Effector CD4-positive, alpha-beta T cell (primary cell): ENCODE results near the gene LAPTM4A.

Source experiments
- DNase-seq: peaks from one replicate; pipeline ENCODE4 v3.0.0-alpha.2; 2020

LAPTM4A gene

DNA sequence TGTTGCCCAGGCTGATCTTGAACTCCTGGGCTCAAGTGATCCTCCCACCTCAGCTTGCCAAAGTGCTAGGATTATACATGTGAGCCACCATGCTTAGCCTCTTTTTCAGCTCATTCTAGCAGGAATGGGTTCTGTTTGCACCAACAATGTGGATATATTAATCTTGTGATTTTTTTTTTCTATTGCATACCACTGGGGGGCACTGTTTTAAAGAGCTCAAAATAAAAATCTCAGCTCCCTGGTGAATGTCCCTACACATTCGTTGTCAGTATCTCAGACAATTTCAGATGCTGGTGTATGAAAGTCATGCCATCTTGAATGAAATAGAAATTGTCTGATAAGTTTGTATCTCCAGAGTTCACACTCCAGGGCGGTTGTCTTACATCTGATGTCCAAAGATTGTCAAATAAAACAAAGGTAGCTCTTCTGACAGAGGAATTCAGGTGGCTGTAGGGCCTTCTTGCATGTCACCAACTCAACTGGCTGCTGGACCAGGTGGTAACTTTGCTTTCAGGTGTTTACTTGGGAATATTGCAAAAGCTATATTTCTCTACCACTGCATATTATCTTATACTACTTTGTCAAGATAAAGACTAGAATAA is 35.8 kb downstream of the LAPTM4A start:
- no peak for DNase-seq

GRCh38 chr2:20013126-20013849 is 38.1 kb downstream of the LAPTM4A start:
- DNase-seq: no peak

DNA sequence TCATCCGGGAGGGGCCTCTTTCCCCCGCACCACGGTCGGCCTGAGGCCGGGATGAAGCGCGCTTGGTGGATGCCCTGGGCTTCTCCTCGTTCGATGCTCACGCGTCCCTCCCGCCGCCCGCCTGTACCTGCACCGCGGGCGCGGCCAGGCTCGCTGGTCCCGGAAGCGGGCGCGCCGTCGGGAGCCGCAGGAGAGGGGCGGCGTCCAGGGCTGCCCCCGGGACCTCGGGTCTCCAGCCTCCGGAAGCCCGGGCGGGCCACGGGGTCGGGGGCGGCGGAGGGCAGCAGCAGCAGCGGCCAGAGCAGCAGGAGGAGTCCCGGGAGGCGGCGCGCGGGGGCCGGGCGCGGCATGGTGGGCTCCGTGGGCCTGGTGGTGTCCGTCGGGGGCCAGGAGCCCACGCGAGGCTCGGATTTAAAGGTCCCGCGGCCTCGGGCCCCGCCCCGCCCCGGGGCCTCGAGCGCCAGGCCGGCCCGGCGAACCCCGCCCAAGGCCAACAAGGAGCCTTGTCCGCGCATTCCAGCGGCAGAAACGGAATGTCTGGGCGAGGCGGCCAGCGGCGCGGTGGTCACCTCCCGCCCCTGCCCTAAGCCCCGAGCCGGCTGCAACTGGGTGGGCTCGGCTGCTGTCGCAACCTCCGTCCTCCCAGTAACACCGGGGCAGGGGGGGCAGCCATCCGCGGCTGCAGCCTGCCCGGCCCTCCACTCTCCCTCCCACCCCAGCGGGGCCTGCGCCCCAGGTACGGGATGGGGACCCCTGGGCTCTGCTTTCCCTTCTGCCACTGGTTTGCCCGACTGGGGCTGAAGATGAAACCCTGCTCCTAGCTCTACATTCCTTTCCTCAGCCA is 38.9 kb downstream of the LAPTM4A start, which contains the start of gene MATN3:
Gene MATN3 (minus strand): TSS at position 387 of the 844 bp plus-strand sequence. CDS start 37 bp downstream, at position 350.
- DNase-seq: no peak

GRCh38 chr2:20012032-20012281 is 39.5 kb downstream of the LAPTM4A start:
- DNase-seq: no peak

DNA sequence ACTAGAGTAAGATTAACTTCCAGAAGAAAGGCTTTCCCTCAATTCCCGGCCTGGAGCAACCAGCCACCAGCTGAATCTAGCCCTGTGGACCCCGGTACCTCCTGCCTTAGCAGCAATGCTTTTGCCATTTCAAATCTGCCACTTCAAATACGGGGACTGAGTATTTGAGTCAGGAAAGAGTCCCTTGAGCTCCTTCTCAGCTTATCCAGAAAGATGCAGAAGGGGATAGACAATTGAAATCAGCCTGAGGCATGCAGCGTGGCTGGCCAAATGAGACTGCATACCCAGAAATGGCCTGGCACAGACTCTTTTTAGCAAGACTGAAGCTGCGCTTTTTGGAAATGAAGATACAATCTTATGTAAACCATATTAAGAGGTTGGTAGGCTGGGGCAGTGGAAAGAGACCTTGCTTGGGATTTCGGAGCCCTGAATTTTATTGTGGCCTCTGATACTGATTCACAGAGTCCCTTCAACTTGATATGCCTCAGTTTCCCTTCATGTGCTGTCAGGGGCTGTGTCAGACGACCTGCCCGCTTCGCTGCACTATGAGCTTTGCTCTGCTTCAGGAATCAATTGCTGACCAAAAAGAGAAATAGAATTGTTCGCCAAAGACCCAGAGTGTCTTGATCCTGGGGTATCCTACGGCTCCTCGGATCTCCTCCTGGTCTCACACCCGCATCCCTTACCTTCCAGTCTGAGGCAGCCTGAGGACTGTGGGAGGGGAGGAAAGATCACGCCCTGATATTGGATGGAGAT is 40.0 kb downstream of the LAPTM4A start:
- no peak for DNase-seq

DNA sequence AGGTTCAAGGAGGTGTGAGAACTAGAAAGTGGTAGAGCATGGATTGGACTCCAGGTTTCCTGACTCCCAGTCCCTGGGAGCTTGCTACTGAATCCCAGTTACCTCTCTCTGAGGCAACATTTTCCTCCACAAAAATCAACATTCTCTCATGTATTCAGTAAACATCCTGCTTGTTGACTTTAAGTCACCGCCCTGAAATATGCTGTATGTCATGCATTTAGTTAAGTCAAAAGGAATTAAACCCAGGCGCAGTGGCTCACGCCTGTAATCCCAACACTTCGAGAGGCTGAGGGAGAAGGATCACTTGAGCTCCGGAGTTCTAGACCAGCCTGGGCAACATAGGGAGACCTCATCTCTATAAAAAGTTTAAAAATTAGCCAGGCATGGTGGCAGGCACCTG is 42.7 kb downstream of the LAPTM4A start:
- DNase-seq: no peak

DNA sequence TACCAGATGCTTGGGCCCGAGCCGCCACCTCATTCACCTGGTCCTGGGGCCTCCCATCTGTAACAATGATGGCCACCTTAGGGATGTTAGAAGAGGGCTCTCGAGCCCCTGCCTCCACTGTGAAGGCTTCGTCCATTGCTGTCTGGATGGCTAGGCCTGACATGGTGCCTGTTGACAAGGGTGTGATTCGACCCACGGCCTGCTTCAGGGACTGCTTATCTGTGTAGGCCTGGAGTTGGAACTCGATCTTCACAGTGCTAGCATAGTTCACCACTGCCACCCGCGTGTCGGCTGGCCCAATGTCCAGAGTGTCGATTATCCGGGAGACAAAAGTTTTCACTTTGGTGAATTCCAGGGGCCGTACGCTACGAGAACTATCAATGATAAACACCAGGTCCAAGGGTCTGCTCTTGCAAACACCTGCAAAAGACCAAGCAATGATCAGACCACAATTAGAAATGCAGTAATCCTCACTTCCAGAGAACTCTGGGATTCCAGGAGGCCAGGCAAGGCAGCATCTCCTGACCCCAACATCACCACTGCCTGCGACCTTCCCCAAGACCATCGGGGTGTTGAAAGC is 45.4 kb downstream of the LAPTM4A start:
- DNase-seq: no peak

- no peak for DNase-seq
Observed at GRCh38 chr2:20005067-20005627, 46.3 kb downstream of the LAPTM4A start.

DNA sequence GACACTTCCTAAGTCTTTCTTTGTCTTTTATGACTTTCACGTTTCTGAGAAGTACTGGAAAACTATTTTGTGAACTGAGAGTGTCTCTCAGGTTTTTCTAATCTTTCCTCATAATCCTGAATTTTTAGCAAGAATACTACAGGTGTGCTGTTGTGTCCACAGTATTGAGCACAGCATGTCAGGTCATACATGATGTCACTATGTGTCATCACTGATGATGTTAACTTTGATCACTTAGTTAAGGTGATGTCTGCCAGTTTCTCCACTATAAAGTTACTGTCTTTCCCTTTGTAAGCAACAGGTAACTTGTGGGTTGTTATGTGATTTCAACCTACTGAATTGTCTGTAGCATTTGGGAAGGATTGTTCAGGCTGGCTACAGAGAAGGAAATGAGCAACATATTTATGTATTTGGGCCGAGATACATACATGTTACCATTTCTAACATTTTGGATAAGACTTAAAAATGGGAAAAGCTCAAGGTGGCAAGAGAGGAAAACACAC is 50.0 kb downstream of the LAPTM4A start:
- no peak for DNase-seq

DNA sequence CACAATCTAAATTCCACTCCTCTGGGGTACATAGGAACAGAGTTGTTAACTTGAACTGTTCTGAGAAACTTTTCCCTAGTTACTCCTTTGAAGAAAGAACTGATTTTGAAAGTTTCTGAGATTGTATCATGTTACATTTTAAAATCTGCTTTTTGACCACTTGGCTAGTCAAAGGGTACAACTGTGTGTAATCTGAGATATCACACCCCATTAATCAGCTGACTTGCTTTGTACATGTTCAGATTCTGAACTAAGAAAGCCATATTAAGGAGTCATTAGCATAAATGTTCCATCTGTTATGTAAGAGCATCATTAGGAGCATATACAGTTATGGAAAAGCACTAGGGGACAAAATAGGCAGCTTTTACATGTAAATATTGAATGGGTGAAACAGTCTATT is 57.7 kb downstream of the LAPTM4A start:
- no peak for DNase-seq

DNA sequence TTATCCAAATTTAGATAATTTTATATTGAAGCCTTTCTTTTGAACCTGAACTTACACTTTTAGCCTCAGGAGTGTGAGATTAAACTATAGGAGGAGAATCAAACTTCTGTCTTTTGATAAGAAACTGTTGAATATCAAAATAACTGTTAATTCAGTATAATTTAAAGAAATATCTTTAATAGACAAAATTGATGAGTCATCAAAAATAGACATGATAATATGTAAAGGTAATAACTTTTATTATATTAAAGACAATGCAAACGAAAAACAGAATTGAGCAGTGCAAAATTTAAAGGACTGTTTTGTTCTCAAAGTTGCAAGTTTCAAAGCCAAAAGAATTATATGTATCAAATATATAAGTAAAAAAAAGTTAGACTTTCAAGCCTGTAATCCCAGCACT is 59.5 kb downstream of the LAPTM4A start:
- no peak for DNase-seq

GRCh38 chr2:19990416-19990728 is 61.1 kb downstream of the LAPTM4A start:
- no peak for DNase-seq

GRCh38 chr2:19989667-19990415 is 61.6 kb downstream of the LAPTM4A start, which contains the start of gene WDR35:
Gene WDR35 (minus strand): TSS chr2:19990105. CDS start chr2:19990015, 90 bp downstream.
- peak; percentile 79 for DNase-seq

GRCh38 chr2:19989342-19989666 is 62.1 kb downstream of the LAPTM4A start:
- no peak for DNase-seq

DNA sequence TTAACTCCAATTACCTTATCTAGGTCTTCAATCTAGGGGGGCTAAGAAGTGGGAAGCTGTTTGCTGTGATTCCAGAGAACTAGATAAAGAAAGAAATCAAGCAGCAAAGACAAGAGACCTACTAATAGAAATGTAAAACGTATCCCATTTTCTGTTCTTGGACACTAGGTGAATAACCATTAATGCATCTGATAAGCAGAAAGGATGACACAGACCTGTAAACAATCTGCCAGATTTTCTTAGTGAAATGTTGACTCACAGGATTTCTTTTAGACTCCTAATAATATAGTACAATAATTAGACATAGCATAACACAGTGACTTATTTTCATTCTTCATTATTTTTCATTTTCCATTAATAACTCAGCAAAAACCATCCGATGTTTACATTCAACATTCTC is 62.8 kb downstream of the LAPTM4A start:
- no peak for DNase-seq

- no peak for DNase-seq
Observed at GRCh38 chr2:19987936-19988335, 63.5 kb downstream of the LAPTM4A start.
